ENCODE data around the gene PRPH. TPM values are rescaled to one million over a fixed set of nuclear protein-coding genes. Genes with fewer than 3 reads are reported as not detected.

Gene PRPH
- total RNA-seq, 4 donors from 2014 or later, result 4.7 to 5.6 TPM; not detected in 2

- peaks cover 0 to 14% of the 10 kb centered on the region in 2 donors for H3K4me1 ChIP-seq
- H3K36me3 ChIP-seq, result no peaks in the 10 kb centered on the region
- H3K27ac ChIP-seq, result no peak overlapping the region
- H3K4me3 ChIP-seq, result no peak overlapping the region
- TF ChIP-seq CTCF (IDR thresholded peaks at IDR 0.05), result no peak
- no peak for TF ChIP-seq POLR2A (IDR thresholded peaks at IDR 0.05)
- DNase-seq, result no peak
- H3K9me3 ChIP-seq, result no peaks in the 10 kb centered on the region
- intact Hi-C loops (cut with DNase I; ENCODE audit: low total_unique reads), result loop anchor here (10.0 kb wide), 1 partner anchor 55 kb away; no protein-coding TSS in a partner anchor
- peaks cover 9 to 23% of the 10 kb centered on the region in 2 donors for H3K27me3 ChIP-seq
Observed at GRCh38 chr12:49340095-49340870, 45.3 kb downstream of the PRPH start.

- H3K36me3 ChIP-seq, result no peaks in the 10 kb centered on the region
- peaks cover 6 to 22% of the 10 kb centered on the region in 2 donors for H3K4me1 ChIP-seq
- no peak for TF ChIP-seq POLR2A (IDR thresholded peaks at IDR 0.05)
- no peak for TF ChIP-seq CTCF (IDR thresholded peaks at IDR 0.05)
- H3K9me3 ChIP-seq, result no peaks in the 10 kb centered on the region
- peaks cover 10 to 32% of the 10 kb centered on the region in 2 donors for H3K27me3 ChIP-seq
- H3K4me3 ChIP-seq, result no peak overlapping the region
- DNase-seq, result no peak
- intact Hi-C loops (cut with DNase I; ENCODE audit: low total_unique reads), result loop anchor here (10.0 kb wide), 1 partner anchor 56 kb away; no protein-coding TSS in a partner anchor
- no peak overlapping the region for H3K27ac ChIP-seq
Observed at GRCh38 chr12:49340971-49341776, 46.2 kb downstream of the PRPH start.

- intact Hi-C loops (cut with DNase I; ENCODE audit: low total_unique reads), result loop anchor here (10.0 kb wide), 1 partner anchor 57 kb away; no protein-coding TSS in a partner anchor
- Histone ChIP-seq H3K4me1 (peaks cover 7 to 27% of the 10 kb centered on the region in 2 donors), H3K36me3 (no peaks in the 10 kb centered on the region), H3K4me3 (peak overlapping the region; percentile 23 to 37), H3K27me3 (peaks cover 10 to 31% of the 10 kb centered on the region in 2 donors), H3K27ac (no peak overlapping the region), H3K9me3 (no peaks in the 10 kb centered on the region)
- TF ChIP-seq CTCF (IDR thresholded peaks at IDR 0.05), result no peak
- no peak for TF ChIP-seq POLR2A (IDR thresholded peaks at IDR 0.05)
- no peak for DNase-seq
Observed at GRCh38 chr12:49341777-49342065, 46.8 kb downstream of the PRPH start.

- Histone ChIP-seq H3K4me3 (peak overlapping the region; percentile 23 to 37), H3K36me3 (no peaks in the 10 kb centered on the region), H3K9me3 (no peaks in the 10 kb centered on the region), H3K4me1 (peaks cover 7 to 33% of the 10 kb centered on the region in 2 donors), H3K27ac (peak overlapping the region in 1 of 2 donors; percentile 33), H3K27me3 (peaks cover 14 to 32% of the 10 kb centered on the region in 2 donors)
- intact Hi-C loops (cut with DNase I; ENCODE audit: low total_unique reads), result loop anchor here (10.0 kb wide), 1 partner anchor 57 kb away; no protein-coding TSS in a partner anchor
- TF ChIP-seq POLR2A (IDR thresholded peaks at IDR 0.05), result no peak
- peak; percentile 57 to 81 (median 72) for TF ChIP-seq CTCF (IDR thresholded peaks at IDR 0.05)
- peak; percentile 68 to 73 for DNase-seq
Observed at GRCh38 chr12:49342066-49342913, 47.3 kb downstream of the PRPH start.
